Ovary (tissue), 3 donors: ENCODE results near the gene SLIT1.

ENCODE experiments used
- CTCF ChIP-seq, 3 donors: fragments of 450-650 bp in 2 of 3; fragments of 200-600 bp in 1 of 3; IDR thresholded peaks; one replicate each; pipeline versions ENCODE4 v1.5.1 to v1.8.0; 2016 to 2022; ENCODE audit warnings: antibody characterized with exemption in 3 of 3, mild to moderate bottlenecking in 1 of 3
- POLR2A ChIP-seq: fragments of 450-650 bp; IDR thresholded peaks from one replicate; pipeline ENCODE4 v1.6.1; 2017; ENCODE audit warnings: antibody characterized with exemption, mild to moderate bottlenecking, moderate library complexity
- donor health status: DM: no; HTN: no; CAD: no.

- TF ChIP-seq CTCF (IDR thresholded peaks at IDR 0.05) (no peak), POLR2A (no peak)
Observed at GRCh38 chr10:97001183-97001991, 184.4 kb downstream of the SLIT1 start.
